HepG2 (cell line): Measurements from ENCODE around the gene PPP1R12A. TPM values are rescaled to one million over a fixed set of nuclear protein-coding genes. Genes with fewer than 3 reads are reported as not detected.

Experiments
- ARID4A ChIP-seq: sonication (generic); formaldehyde crosslinking; IDR thresholded peaks from 2 replicates; pipeline ENCODE4 v1.5.0; 2020; ENCODE audit warnings: mild to moderate bottlenecking, missing genetic modification reagents, borderline replicate concordance
- GLMP ChIP-seq: sonication (generic); formaldehyde crosslinking; IDR thresholded peaks from 2 replicates; pipeline ENCODE4 v1.9.0; 2021; ENCODE audit warnings: missing genetic modification reagents, mild to moderate bottlenecking, borderline replicate concordance
- HCFC1 ChIP-seq: fragments of 150-350 bp; IDR thresholded peaks from 2 replicates; pipeline ENCODE4 v1.6.1; 2014; ENCODE audit warnings: low read depth, low read length
- PAXIP1 ChIP-seq: sonication (generic); formaldehyde crosslinking; conservative IDR thresholded peaks from 2 replicates; pipeline ENCODE4 v1.4.0; 2020; ENCODE audit warnings: mild to moderate bottlenecking, missing genetic modification reagents, moderate library complexity
- RFXANK ChIP-seq: IDR thresholded peaks from 2 replicates; pipeline ENCODE4 v1.6.1; 2016
- SIN3A ChIP-seq: IDR thresholded peaks from 2 replicates; pipeline ENCODE4 v1.6.1; 2011; ENCODE audit warnings: low read depth, mild to moderate bottlenecking, control low read depth, low read length, borderline replicate concordance
- TGIF2 ChIP-seq: IDR thresholded peaks from 2 replicates; pipeline ENCODE4 v1.6.1; 2016; ENCODE audit warnings: control low read depth, missing compliant biosample characterization
- ZNF484 ChIP-seq: sonication (generic); formaldehyde crosslinking; IDR thresholded peaks from 2 replicates; pipeline ENCODE4 v1.5.1; 2020; ENCODE audit warnings: mild to moderate bottlenecking, low read depth, missing genetic modification reagents, borderline replicate concordance
- ZNF710 ChIP-seq: sonication (generic); formaldehyde crosslinking; IDR thresholded peaks from 2 replicates; pipeline ENCODE4 v1.5.0; 2020; ENCODE audit warnings: mild to moderate bottlenecking, missing genetic modification reagents, borderline replicate concordance
- polyA plus RNA-seq, 8 experiments: library from polyadenylated mRNA; depleted of rRNA in 3 of 8; stranded (reverse) in 7 of 8; unstranded in 1 of 8; fragments of >200 nt; fragmentation: Illumina TruSeq in 4 of 8; extraction: Trizol in 4 of 8; gene quantifications; 2 replicates each; pipeline versions ENCODE4 v1.2.1 to v1.2.3, GENCODE V29; 2011 to 2016; ENCODE audit warnings: low read depth in 4 of 8, missing spikeins in 1 of 8, mixed read lengths in 1 of 8; ENCODE audit not compliant: insufficient read depth in 1 of 8
- total RNA-seq, 5 experiments: library from RNA; depleted of rRNA; stranded (reverse); fragments of >200 nt; fragmentation: Illumina TruSeq; extraction: Trizol; gene quantifications; 2 replicates each; pipeline ENCODE4 v1.2.3, GENCODE V29; 2016; ENCODE audit warnings: low read depth in 1 of 5
- TF ChIP-seq, protein P1 (sequence below): sonication (generic); formaldehyde crosslinking; conservative IDR thresholded peaks from 2 replicates; pipeline ENCODE4 v1.4.0; 2020; ENCODE audit warnings: missing genetic modification reagents
- TF ChIP-seq, protein P2 (sequence below): sonication (generic); formaldehyde crosslinking; IDR thresholded peaks from 2 replicates; pipeline ENCODE4 v1.5.1; 2020; ENCODE audit warnings: missing genetic modification reagents, mild to moderate bottlenecking, borderline replicate concordance
- TF ChIP-seq, protein P3 (sequence below): sonication (generic); formaldehyde crosslinking; IDR thresholded peaks from 2 replicates; pipeline ENCODE4 v1.4.0; 2020; ENCODE audit warnings: mild to moderate bottlenecking, missing genetic modification reagents

The PPP1R12A gene
- total and polyA plus RNA-seq, 2 of the 13 experiments (the other 11 are each of a cell fraction or from before 2014, with no cell fraction given): 23.8 to 50.0 TPM

DNA sequence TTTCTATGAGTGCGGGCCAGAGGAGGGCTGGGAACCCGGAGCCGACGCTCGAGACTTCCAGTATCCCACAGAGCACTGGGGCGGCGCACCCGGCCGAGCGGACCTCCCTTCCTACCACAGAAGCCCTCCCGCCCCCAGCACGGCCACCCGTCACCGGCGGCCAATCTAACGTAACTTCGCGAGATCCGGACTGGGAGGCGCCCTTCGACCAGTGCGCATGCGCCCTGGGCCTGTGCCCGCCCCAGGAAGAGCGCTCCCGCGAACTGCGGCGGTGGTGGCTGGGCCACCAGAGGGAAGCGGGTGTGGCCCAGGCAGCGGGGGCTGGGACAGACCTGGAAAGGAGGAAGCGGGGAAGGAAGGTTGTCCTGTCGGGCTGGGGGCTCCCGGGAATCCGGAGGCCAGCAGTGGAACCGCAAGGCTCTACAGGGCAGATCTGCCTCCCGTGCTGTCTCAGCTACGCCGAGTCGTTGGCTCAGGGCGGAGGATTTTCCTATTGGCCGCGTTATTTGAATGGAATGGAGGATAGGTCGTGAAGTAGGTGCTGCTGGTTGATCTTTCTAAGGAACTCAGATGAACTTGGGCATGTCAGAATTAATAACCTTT, at the start of gene PPP1R12A (continued):
- TF ChIP-seq ARID4A (peak; percentile 80; the same call in 1 of the 2 replicates), SIN3A (0 out of 2 replicates have a peak, but pooled peaks have one; percentile 72), ZNF710 (CRISPR knock-in tag) (peak; percentile 19; the same call in 1 of the 2 replicates), TGIF2 (CRISPR knock-in tag) (no peak), ZNF484 (CRISPR knock-in tag) (no peak), GLMP (CRISPR knock-in tag) (no peak), RFXANK (CRISPR knock-in tag) (no peak), HCFC1 (no peak), PAXIP1 (CRISPR knock-in tag) (peak; percentile 59)
- TF ChIP-seq, protein P1, sequence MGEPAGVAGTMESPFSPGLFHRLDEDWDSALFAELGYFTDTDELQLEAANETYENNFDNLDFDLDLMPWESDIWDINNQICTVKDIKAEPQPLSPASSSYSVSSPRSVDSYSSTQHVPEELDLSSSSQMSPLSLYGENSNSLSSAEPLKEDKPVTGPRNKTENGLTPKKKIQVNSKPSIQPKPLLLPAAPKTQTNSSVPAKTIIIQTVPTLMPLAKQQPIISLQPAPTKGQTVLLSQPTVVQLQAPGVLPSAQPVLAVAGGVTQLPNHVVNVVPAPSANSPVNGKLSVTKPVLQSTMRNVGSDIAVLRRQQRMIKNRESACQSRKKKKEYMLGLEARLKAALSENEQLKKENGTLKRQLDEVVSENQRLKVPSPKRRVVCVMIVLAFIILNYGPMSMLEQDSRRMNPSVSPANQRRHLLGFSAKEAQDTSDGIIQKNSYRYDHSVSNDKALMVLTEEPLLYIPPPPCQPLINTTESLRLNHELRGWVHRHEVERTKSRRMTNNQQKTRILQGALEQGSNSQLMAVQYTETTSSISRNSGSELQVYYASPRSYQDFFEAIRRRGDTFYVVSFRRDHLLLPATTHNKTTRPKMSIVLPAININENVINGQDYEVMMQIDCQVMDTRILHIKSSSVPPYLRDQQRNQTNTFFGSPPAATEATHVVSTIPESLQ (CRISPR knock-in tag): no peak
- TF ChIP-seq, protein P2, sequence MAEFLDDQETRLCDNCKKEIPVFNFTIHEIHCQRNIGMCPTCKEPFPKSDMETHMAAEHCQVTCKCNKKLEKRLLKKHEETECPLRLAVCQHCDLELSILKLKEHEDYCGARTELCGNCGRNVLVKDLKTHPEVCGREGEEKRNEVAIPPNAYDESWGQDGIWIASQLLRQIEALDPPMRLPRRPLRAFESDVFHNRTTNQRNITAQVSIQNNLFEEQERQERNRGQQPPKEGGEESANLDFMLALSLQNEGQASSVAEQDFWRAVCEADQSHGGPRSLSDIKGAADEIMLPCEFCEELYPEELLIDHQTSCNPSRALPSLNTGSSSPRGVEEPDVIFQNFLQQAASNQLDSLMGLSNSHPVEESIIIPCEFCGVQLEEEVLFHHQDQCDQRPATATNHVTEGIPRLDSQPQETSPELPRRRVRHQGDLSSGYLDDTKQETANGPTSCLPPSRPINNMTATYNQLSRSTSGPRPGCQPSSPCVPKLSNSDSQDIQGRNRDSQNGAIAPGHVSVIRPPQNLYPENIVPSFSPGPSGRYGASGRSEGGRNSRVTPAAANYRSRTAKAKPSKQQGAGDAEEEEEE (CRISPR knock-in tag): 0 out of 2 replicates have a peak, but pooled peaks have one; percentile 81
- TF ChIP-seq, protein P3, sequence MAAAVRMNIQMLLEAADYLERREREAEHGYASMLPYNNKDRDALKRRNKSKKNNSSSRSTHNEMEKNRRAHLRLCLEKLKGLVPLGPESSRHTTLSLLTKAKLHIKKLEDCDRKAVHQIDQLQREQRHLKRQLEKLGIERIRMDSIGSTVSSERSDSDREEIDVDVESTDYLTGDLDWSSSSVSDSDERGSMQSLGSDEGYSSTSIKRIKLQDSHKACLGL: no peak
